Lung (tissue), 12 donors: ENCODE measurements around the gene LSS. TPM values are rescaled to one million over a fixed set of nuclear protein-coding genes. Genes with fewer than 3 reads are reported as not detected.

Experiments used
- ATAC-seq: fragments of 200-7000 bp; cut with Tn5 transposase; one replicate; pipeline ENCODE4 v1.9.1; 2020; ENCODE audit warnings: moderate number of reproducible peaks; ENCODE audit not compliant: insufficient read depth, low FRiP score
- DNase-seq, 3 donors: peaks; one replicate each; pipeline ENCODE4 v3.0.0-alpha.2; 2013 to 2017
- H3K27ac ChIP-seq, 2 donors: one replicate each; pipeline ENCODE4 v1.5.1; 2013; ENCODE audit warnings: mild to moderate bottlenecking in 2 of 2, moderate library complexity in 2 of 2, control low read depth in 1 of 2, inconsistent platforms in 1 of 2, low read depth in 1 of 2, low read length in 1 of 2
- H3K27me3 ChIP-seq, 3 donors: one replicate each; pipeline ENCODE4 v1.5.1; 2013; ENCODE audit warnings: low read length in 2 of 3; ENCODE audit not compliant: control insufficient read depth in 3 of 3, insufficient read depth in 3 of 3
- H3K36me3 ChIP-seq, 4 donors: one replicate each; pipeline ENCODE4 v1.5.1; 2013; ENCODE audit warnings: low read length in 4 of 4, mild to moderate bottlenecking in 1 of 4, moderate library complexity in 1 of 4; ENCODE audit not compliant: control insufficient read depth in 4 of 4, insufficient read depth in 4 of 4
- H3K4me1 ChIP-seq, 5 donors: one replicate each; pipeline ENCODE4 v1.5.1; 2013; ENCODE audit warnings: low read length in 5 of 5, mild to moderate bottlenecking in 2 of 5, moderate library complexity in 1 of 5; ENCODE audit not compliant: control insufficient read depth in 5 of 5, insufficient read depth in 5 of 5
- H3K4me3 ChIP-seq: one replicate; pipeline ENCODE4 v1.5.1; 2013; ENCODE audit warnings: mild to moderate bottlenecking, control low read depth, moderate library complexity
- H3K9ac ChIP-seq, 2 donors: one replicate each; pipeline ENCODE4 v1.5.1; 2013; ENCODE audit warnings: low read length in 2 of 2, control low read depth in 1 of 2; ENCODE audit not compliant: insufficient read depth in 1 of 2
- H3K9me3 ChIP-seq, 4 donors: one replicate each; pipeline ENCODE4 v1.5.1; 2013; ENCODE audit warnings: low read length in 3 of 4, mild to moderate bottlenecking in 1 of 4, moderate library complexity in 1 of 4; ENCODE audit not compliant: control insufficient read depth in 4 of 4, insufficient read depth in 3 of 4
- CTCF ChIP-seq: IDR thresholded peaks from 2 replicates; pipeline ENCODE4 v1.5.1; 2012; ENCODE audit warnings: mild to moderate bottlenecking; ENCODE audit errors: control extremely low read depth, extremely low read depth
- WGBS, 2 donors: extraction: QIAGEN DNeasy Blood & Tissue Kit; methylation state at CpG; one replicate each; pipeline ENCODE4 v1.1.7; 2013; 5-methylcytosine and 5-hydroxymethylcytosine counted together
- polyA plus RNA-seq, 2 donors: library from polyadenylated mRNA; stranded (reverse); fragments of 200-250 nt; gene quantifications; one replicate each; pipeline ENCODE4 v1.2.1, GENCODE V29; 2013
- total RNA-seq, 2 donors: library from RNA; depleted of rRNA in 1 of 2; stranded (reverse); fragments of >200 nt in 1 of 2; gene quantifications; one replicate each; pipeline ENCODE4 v1.2.1, GENCODE V29; 2014 to 2021
- donor health status: control.
- donor health status: control.
- donor health status: Bipolar disorder and iron deficiency.
- donor health status: healthy.
- donor health status: DM: yes; HTN: yes; CAD: no.

Gene LSS
- total and polyA plus RNA-seq, 4 donors: 54.6 to 152 (median 98.8) TPM

DNA sequence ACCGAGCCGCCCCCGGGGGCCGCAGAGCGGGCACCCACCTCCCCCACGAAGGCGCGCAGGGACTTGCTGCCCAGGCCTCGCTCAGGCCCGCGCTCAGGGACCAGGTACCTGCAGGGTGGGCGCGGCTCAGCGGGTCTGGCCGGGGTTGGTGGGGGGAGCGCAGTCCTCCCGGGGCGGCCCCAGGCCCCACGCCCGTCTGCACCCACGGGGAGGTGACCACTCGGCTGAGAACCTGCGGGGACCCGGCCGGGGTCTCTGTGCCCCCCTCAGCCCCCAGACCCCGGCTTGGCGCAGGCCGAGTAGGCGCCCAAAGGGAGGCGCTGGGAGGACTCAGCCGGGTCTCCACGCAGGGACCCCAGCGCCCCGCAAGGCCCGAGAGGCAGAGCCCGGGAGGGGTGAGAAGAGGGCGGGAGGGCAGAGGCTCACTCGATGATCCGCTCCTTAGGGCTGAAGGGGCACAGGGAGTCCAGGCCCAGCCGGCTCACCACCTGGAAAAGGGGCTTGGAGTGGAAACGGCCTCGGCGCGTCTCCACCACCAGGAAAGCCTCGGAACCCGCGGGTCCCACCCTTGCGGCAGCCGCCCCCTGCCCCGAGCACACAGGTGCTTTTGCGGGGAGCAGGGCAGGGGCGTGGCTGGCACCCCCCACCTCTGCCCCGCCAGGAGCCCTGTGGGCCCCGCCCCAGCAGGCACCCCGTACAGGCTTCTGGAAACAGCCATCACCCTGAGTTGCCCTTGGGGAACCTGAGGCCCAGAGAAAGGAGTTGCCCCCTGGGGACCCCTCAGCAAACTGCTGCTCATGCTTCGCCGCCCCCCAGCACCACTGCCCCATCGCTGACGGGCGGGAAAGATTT, 82.5 kb downstream of the LSS start:
- 90 to 92% methylated on average over 49 to 60 of the region's 60 CpGs for WGBS, 2 donors
- DNase-seq (peak in 1 of 3 donors; percentile 11), ATAC-seq (no peak)
- Histone ChIP-seq H3K27ac (no peak overlapping the region), H3K9ac (no peak overlapping the region), H3K9me3 (no peaks in the 10 kb centered on the region), H3K4me3 (no peak overlapping the region), H3K36me3 (no peaks in the 10 kb centered on the region), H3K4me1 (peaks cover 0 to 6% (median 0%) of the 10 kb centered on the region in 5 donors), H3K27me3 (no peaks in the 10 kb centered on the region)
- no peak for TF ChIP-seq CTCF

DNA sequence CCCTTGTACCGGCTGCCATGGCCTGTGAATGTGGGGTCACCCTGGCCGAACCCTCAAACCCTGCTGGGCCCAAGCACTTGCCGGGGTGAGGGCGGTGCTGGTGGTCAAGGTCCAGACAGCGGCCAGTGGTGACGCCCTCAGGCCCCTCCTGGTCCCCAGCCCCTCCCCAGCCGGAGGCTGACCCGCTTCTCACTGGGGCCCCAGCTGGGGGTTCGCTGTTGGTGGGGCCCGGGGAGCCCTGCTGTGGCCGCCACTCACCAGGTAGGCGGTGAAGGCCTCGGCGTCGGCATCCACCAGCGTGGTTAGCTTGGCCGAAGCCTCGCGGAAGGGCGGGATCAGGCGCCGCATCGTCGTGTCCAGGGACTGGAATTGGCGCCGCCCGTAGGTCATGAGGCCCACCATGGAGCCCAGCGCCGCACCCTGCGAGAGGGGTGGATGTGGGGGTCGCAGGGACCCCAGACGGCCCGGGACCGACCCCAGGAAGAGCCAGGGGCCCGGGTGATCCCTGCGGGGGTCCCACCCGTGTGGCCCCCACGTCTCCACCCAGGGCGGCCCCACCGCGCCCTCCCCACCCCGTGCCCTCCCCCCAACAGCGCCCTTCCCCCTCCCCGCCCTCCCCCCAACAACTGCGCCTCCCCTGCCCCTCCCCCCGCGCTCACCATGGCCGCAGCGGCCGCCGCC, 83.3 kb downstream of the LSS start:
- ATAC-seq: no peak
- Histone ChIP-seq H3K4me3 (no peak overlapping the region), H3K36me3 (no peaks in the 10 kb centered on the region), H3K4me1 (peaks cover 0 to 6% (median 0%) of the 10 kb centered on the region in 5 donors), H3K27ac (no peak overlapping the region), H3K27me3 (peaks cover 0 to 5% (median 0%) of the 10 kb centered on the region in 3 donors), H3K9ac (no peak overlapping the region), H3K9me3 (no peaks in the 10 kb centered on the region)
- TF ChIP-seq CTCF: no peak
- DNase-seq: peak in 1 of 3 donors; percentile 4
- 95 to 97% methylated on average over 35 to 51 of the region's 51 CpGs for WGBS, 2 donors

- no peak overlapping the region for H3K4me3 ChIP-seq
- DNase-seq (no peak), ATAC-seq (no peak)
- 51 to 52% methylated on average over 4 of the region's 4 CpGs for WGBS, 2 donors
- peaks cover 0 to 1% (median 0%) of the 10 kb centered on the region in 4 donors for H3K9me3 ChIP-seq
- no peak for TF ChIP-seq CTCF
- H3K9ac ChIP-seq: no peak overlapping the region
- peaks cover 0 to 6% (median 0%) of the 10 kb centered on the region in 5 donors for H3K4me1 ChIP-seq
- peaks cover 0 to 5% (median 0%) of the 10 kb centered on the region in 3 donors for H3K27me3 ChIP-seq
- H3K27ac ChIP-seq: no peak overlapping the region
- no peaks in the 10 kb centered on the region for H3K36me3 ChIP-seq
These were observed 84.0 kb downstream of the LSS start for GRCh38 chr21:46144464-46145070.
